Esophagus muscularis mucosa (tissue), 4 donors: ENCODE measurements around the gene MOCS1. TPM values are rescaled to one million over a fixed set of nuclear protein-coding genes. Genes with fewer than 3 reads are reported as not detected.

Experiments used
- DNase-seq: peaks from one replicate; pipeline ENCODE4 v3.0.0-alpha.2; 2017; ENCODE audit errors: extremely low spot score
- H3K27ac ChIP-seq, 4 donors: fragments of 200-600 bp; sonication (generic); replicated peaks in 1 of 4; 1 replicate in 3 of 4; 2 replicates in 1 of 4; pipeline ENCODE4 v1.5.1; 2016 to 2019; ENCODE audit warnings: mild to moderate bottlenecking in 1 of 4
- H3K27me3 ChIP-seq, 4 donors: fragments of 200-600 bp; sonication (generic); one replicate each; pipeline versions ENCODE4 v1.5.1 to v1.6.0; 2016 to 2019
- H3K36me3 ChIP-seq, 4 donors: fragments of 200-600 bp; sonication (generic); one replicate each; pipeline ENCODE4 v1.5.1; 2016 to 2019
- H3K4me1 ChIP-seq, 4 donors: fragments of 200-600 bp; sonication (generic); one replicate each; pipeline ENCODE4 v1.5.1; 2016 to 2019
- H3K4me3 ChIP-seq, 4 donors: fragments of 200-600 bp; sonication (generic); 1 replicate in 2 of 4; 2 replicates in 2 of 4; pipeline ENCODE4 v1.5.1; 2016 to 2019; ENCODE audit warnings: mild to moderate bottlenecking in 4 of 4, moderate library complexity in 1 of 4
- H3K9me3 ChIP-seq, 4 donors: fragments of 200-600 bp; sonication (generic); 1 replicate in 3 of 4; 2 replicates in 1 of 4; pipeline ENCODE4 v1.5.1; 2016 to 2019
- EP300 ChIP-seq: sonication (generic); formaldehyde crosslinking; IDR thresholded peaks from one replicate; pipeline ENCODE4 v1.6.1; 2017; ENCODE audit warnings: antibody characterized with exemption
- POLR2A ChIP-seq: fragments of 450-650 bp; IDR thresholded peaks from one replicate; pipeline ENCODE4 v1.6.1; 2017; ENCODE audit warnings: antibody characterized with exemption, moderate library complexity, mild to moderate bottlenecking, low read depth
- POLR2AphosphoS5 ChIP-seq, 2 donors: sonication (generic); formaldehyde crosslinking; IDR thresholded peaks; one replicate each; pipeline ENCODE4 v1.6.1; 2017; ENCODE audit warnings: antibody characterized with exemption in 2 of 2
- WGBS: methylation state at CpG from one replicate; pipeline ENCODE4 v1.1.5; 2018; 5-methylcytosine and 5-hydroxymethylcytosine counted together
- intact Hi-C: fragments of 100-400 bp; cut with DNase I; formaldehyde crosslinking; loops from one replicate; pipeline ENCODE4 v1.15.1; 2023
- total RNA-seq, 4 donors: library from RNA; depleted of rRNA; stranded (reverse); fragments of >200 nt; gene quantifications; one replicate each; pipeline versions ENCODE4 v1.1.0 to v1.2.1, GENCODE V29; 2016
- TF ChIP-seq, protein P1 (sequence below), 3 experiments: fragments of 200-600 bp in 2 of 3; fragments of 450-650 bp in 1 of 3; sonication (generic) in 2 of 3; IDR thresholded peaks; one replicate each; pipeline ENCODE4 v1.5.1; 2017 to 2019; ENCODE audit warnings: antibody characterized with exemption in 3 of 3, mild to moderate bottlenecking in 2 of 3, moderate library complexity in 1 of 3

The MOCS1 gene
- total RNA-seq, 4 donors from 2014 or later = 19.1 to 37.3 (median 28.0) TPM

DNA sequence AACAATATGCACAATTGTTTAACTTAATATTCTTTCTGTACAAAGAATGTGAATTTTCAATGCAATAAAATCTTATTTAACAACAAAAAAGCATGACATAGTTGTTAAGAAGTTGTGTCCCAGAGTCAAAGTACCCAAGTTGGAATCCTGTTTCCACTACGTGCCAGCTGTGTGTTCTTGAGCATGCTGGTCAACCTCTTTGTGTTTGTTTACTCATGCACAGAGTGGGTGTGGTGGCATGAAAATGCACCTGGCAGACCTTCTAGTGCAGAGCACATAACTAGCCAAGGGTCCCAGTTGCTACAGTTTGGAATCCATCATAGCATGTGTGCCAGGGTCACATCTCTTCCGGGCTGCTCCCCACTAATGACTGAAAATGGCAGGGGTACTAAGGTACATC, 24.7 kb upstream of the MOCS1 start:
- H3K27ac ChIP-seq = no peak overlapping the region
- TF ChIP-seq POLR2A (no peak), EP300 (no peak), POLR2AphosphoS5 (IDR thresholded peaks at IDR 0.05) (no peak)
- TF ChIP-seq, protein P1, sequence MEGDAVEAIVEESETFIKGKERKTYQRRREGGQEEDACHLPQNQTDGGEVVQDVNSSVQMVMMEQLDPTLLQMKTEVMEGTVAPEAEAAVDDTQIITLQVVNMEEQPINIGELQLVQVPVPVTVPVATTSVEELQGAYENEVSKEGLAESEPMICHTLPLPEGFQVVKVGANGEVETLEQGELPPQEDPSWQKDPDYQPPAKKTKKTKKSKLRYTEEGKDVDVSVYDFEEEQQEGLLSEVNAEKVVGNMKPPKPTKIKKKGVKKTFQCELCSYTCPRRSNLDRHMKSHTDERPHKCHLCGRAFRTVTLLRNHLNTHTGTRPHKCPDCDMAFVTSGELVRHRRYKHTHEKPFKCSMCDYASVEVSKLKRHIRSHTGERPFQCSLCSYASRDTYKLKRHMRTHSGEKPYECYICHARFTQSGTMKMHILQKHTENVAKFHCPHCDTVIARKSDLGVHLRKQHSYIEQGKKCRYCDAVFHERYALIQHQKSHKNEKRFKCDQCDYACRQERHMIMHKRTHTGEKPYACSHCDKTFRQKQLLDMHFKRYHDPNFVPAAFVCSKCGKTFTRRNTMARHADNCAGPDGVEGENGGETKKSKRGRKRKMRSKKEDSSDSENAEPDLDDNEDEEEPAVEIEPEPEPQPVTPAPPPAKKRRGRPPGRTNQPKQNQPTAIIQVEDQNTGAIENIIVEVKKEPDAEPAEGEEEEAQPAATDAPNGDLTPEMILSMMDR (IDR thresholded peaks at IDR 0.05) = no peak
- H3K27me3 ChIP-seq = no peaks in the 10 kb centered on the region
- no peaks in the 10 kb centered on the region for H3K9me3 ChIP-seq
- intact Hi-C loops = no loop called here
- H3K4me1 ChIP-seq = no peaks in the 10 kb centered on the region
- peak; percentile 26 for DNase-seq
- no peaks in the 10 kb centered on the region for H3K36me3 ChIP-seq
- no peak overlapping the region for H3K4me3 ChIP-seq
- WGBS = 90% methylated on average over 2 of the region's 2 CpGs

DNA sequence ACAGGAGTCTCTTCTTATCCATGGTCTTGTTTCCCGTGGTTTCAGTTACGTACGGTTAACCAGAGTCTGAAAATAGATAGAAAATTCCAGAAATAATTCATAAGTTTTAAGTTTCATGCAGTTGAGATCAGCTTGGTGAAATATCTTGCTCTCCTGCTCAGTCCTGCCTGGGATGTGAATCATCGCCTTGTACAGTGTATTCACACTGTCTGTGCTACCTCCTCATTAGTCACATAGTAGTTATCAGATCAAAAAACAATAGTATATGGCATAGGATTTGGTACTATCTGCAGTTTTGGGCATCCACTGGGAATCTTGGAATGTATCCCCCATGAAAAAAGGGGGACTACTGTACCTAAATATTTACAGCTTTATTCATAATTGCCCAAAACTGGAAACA, 22.7 kb upstream of the MOCS1 start:
- 96% methylated on average over 4 of the region's 4 CpGs for WGBS
- Histone ChIP-seq H3K4me1 (peaks cover 0 to under 1% (median 0%) of the 10 kb centered on the region in 4 donors), H3K36me3 (no peaks in the 10 kb centered on the region), H3K27me3 (no peaks in the 10 kb centered on the region), H3K9me3 (no peaks in the 10 kb centered on the region), H3K4me3 (no peak overlapping the region), H3K27ac (no peak overlapping the region)
- intact Hi-C loops = no loop called here
- TF ChIP-seq POLR2AphosphoS5 (IDR thresholded peaks at IDR 0.05) (no peak), EP300 (no peak), POLR2A (no peak)
- TF ChIP-seq, protein P1 (IDR thresholded peaks at IDR 0.05) = no peak
- DNase-seq = peak; percentile 12

DNA sequence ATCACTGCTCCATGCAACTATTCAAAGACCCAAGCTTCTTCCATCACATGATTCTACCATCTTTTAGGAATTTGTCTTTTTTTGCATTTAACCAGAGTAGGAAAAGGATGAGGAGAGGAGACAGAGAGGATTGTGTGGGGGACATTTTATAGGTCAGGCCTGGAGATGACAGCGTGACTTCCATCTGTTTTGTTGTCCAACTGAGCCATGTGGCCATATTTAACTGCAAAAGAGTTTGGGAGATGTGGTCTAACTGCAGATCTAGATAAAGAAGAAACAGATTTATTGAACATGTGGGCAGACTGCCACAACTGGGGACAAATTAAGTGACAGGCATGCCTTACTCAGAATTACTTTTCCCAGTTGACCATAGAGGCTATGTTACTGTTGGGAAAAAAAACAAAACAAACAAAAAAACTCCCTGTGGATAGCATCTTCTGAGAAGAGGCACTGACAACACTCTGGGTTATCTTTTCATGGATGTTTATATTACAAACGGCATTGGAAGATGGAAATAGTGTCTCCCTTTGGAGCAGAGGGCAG, 18.9 kb upstream of the MOCS1 start:
- peak; percentile 64 for DNase-seq
- Histone ChIP-seq H3K27me3 (no peaks in the 10 kb centered on the region), H3K27ac (no peak overlapping the region), H3K9me3 (no peaks in the 10 kb centered on the region), H3K4me1 (peaks cover 0 to 4% (median 0%) of the 10 kb centered on the region in 4 donors), H3K4me3 (no peak overlapping the region), H3K36me3 (no peaks in the 10 kb centered on the region)
- TF ChIP-seq POLR2AphosphoS5 (IDR thresholded peaks at IDR 0.05) = no peak
- TF ChIP-seq EP300 = no peak
- TF ChIP-seq POLR2A = no peak
- TF ChIP-seq, protein P1 (IDR thresholded peaks at IDR 0.05) = no peak
- intact Hi-C loops = no loop called here
- 70% methylated on average over 2 of the region's 2 CpGs for WGBS

DNA sequence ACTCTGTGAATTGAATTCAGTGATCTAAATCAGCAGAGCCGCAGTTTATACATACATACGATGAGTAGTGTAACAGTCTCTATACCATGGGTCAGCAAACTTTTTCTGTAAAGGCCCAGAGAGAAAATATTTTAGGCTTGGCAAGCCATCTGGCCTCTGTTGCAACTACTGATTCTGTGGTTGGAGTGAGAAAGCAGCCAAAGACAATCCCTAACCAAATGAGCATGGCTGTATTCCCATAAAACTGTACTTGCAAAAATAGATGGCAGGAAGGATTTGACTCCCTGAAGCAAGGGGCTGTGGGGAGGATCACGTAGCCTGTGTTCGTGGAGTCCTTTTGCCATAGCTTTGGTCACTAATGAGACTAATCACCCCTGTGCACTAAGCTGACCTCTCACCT, 17.9 kb upstream of the MOCS1 start:
- H3K4me3 ChIP-seq = no peak overlapping the region
- peak; percentile 79 for DNase-seq
- no peaks in the 10 kb centered on the region for H3K27me3 ChIP-seq
- 87% methylated on average over 4 of the region's 4 CpGs for WGBS
- TF ChIP-seq POLR2AphosphoS5 (IDR thresholded peaks at IDR 0.05) = no peak
- no peak for TF ChIP-seq POLR2A
- intact Hi-C loops = no loop called here
- H3K4me1 ChIP-seq = peaks cover 0 to 4% (median 0%) of the 10 kb centered on the region in 4 donors
- H3K27ac ChIP-seq = no peak overlapping the region
- H3K9me3 ChIP-seq = no peaks in the 10 kb centered on the region
- H3K36me3 ChIP-seq = no peaks in the 10 kb centered on the region

DNA sequence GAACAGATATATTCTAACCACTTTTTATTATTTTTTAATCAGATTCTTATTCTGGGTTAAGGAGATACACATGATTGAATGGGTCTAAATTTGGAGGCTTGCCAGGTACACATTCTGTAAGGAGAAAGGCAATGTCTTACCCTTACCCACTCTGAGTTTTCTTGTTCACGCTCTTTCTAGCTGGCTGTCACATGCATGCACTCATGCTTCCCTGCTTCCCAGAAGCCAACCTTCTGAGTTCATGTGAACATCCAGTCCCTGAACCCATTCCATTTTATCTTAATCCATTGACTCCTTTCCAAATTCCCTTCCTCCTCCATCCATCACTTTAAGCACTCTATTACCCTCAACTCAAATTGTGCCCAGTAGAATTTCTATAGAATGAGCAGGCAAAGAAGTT, 17.5 kb upstream of the MOCS1 start:
- H3K4me1 ChIP-seq = peaks cover 0 to 4% (median 0%) of the 10 kb centered on the region in 4 donors
- peak; percentile 66 for DNase-seq
- TF ChIP-seq POLR2A (no peak), POLR2AphosphoS5 (IDR thresholded peaks at IDR 0.05) (no peak), EP300 (no peak)
- TF ChIP-seq, protein P1 (IDR thresholded peaks at IDR 0.05) = no peak
- no peak overlapping the region for H3K4me3 ChIP-seq
- intact Hi-C loops = no loop called here
- H3K36me3 ChIP-seq = no peaks in the 10 kb centered on the region
- no peaks in the 10 kb centered on the region for H3K27me3 ChIP-seq
- H3K27ac ChIP-seq = no peak overlapping the region
- no peaks in the 10 kb centered on the region for H3K9me3 ChIP-seq
- 83% methylated on average over 1 of the region's 1 CpG for WGBS
